Rectal smooth muscle tissue (tissue), 1 donor: Measurements from ENCODE around the gene ST14.
A peak's percentile ranks its signal among the peaks of the same experiment; 100 is the strongest.

ENCODE experiments used
- H3K27ac ChIP-seq: one replicate; pipeline ENCODE4 v1.7.0; 2013; ENCODE audit warnings: low read depth, low read length, inconsistent platforms
- H3K27me3 ChIP-seq: one replicate; pipeline ENCODE4 v1.7.0; 2013; ENCODE audit warnings: low read length; ENCODE audit not compliant: control insufficient read depth, insufficient read depth
- H3K36me3 ChIP-seq: one replicate; pipeline ENCODE4 v1.7.0; 2013; ENCODE audit warnings: low read length; ENCODE audit not compliant: control insufficient read depth, insufficient read depth
- H3K4me1 ChIP-seq: one replicate; pipeline ENCODE4 v1.7.0; 2013; ENCODE audit warnings: low read length; ENCODE audit not compliant: control insufficient read depth, insufficient read depth
- H3K4me3 ChIP-seq: one replicate; pipeline ENCODE4 v1.7.0; 2013; ENCODE audit warnings: low read length
- H3K9ac ChIP-seq: one replicate; pipeline ENCODE4 v1.7.0; 2013; ENCODE audit warnings: low read length

ST14 gene

DNA sequence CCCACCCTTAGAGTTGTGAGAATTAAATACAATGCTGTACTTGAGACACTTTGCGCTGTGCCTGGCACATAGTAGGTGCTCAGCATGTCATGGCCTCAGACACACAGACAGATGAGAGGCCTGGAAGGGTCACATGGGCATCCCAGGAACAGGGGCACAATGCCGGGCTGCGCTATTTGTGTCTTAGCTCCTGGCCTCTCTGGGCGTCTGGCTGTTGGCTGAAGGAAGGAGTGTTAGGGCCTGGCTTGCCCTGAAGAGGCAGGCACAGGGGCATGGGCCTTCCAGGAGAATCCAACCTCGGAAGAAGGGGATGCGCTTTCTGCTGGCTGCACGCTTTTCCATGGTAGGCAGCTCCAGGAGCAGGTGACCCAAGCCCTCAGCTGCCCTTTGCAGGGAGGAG is 41.4 kb downstream of the ST14 start:
- Histone ChIP-seq H3K4me3 (no peak overlapping the region), H3K27me3 (no peaks in the 10 kb centered on the region), H3K27ac (no peak overlapping the region), H3K36me3 (peaks cover 2% of the 10 kb centered on the region), H3K4me1 (no peaks in the 10 kb centered on the region), H3K9ac (no peak overlapping the region)

DNA sequence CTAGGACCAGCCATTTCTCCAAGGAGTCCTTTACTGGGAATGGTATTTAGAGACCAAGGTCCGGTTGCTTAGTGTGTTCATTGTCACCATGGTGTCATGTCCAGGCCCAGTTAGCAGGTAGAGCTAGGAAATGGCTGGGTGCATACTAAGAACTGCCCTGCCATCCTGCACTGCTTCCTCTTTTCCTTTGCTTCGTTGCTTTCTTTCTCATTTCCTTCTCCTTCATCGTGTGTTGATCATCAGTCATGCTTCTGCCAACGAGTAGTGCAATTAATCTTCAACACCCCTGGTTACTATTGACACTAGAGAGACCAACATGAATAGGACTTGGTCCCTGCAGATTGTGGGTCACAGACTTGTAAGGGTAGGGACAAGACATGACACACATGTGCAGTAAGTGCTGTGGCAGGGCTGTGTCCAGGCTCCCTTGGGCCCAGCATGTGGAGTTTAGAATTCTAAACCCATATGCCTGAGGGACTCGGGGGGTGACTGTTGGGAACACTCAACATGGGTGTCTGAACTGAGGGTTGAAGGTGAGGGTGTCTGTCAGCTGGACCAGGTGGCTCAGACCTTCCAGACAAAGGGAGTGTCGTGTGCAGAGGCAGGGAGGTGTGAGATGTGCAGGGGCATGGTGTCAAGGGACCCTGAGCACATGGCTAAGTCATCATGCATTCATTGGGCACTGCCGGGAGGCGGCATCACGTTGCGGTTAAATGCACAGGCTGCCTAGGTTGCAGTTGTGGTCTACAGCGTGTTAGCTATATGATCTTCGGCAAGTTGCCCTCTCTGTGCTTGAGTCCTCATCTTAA is 42.6 kb downstream of the ST14 start:
- Histone ChIP-seq H3K27me3 (no peaks in the 10 kb centered on the region), H3K9ac (no peak overlapping the region), H3K36me3 (peaks cover 2% of the 10 kb centered on the region), H3K27ac (no peak overlapping the region), H3K4me1 (no peaks in the 10 kb centered on the region), H3K4me3 (no peak overlapping the region)

GRCh38 chr11:130202818-130203689 is 43.5 kb downstream of the ST14 start:
- no peak overlapping the region for H3K27ac ChIP-seq
- H3K36me3 ChIP-seq, result peaks cover 2% of the 10 kb centered on the region
- no peaks in the 10 kb centered on the region for H3K27me3 ChIP-seq
- no peak overlapping the region for H3K9ac ChIP-seq
- H3K4me1 ChIP-seq, result no peaks in the 10 kb centered on the region
- H3K4me3 ChIP-seq, result no peak overlapping the region

DNA sequence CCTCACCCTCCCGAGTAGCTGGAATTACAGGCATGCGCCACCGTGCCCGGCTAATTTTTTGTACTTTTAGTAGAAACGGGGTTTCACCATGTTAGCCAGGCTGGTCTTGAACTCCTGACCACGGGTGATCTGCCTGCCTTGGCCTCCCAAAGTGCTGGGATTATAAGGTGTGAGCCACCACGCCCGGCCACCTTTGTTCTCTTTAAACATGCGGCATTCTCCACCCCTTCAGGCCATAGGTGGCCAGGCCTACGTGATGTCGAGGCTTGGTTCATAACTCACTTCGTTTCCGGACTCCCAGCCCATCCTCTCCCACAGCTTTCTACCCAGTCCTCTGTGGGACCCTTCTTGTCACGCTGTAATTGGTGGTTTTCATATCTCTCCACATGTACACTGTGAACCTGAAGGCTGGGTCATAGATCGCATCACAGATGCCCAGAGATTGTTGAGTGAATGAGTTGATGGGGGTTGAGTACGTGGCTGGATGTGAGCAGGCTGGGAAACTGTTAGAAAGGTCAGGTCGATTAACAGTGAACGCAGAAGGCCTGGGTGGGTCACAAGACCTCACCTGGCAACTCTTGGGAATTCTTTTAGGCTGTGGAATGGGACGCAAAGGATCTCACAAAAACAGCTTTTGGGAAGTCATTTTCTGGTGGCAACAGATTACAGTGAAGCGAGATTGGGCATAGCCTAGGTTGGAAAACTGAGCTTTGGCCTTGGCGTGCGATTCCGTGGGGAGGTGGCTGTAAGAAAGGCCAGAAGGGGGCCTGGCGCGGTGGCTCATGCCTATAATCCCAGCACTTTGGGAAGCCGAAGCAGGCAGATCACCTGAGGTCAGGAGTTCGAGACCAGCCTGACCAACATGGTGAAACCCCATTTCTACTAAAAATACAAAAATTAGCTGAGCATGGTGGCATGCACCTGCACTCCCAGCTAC is 44.5 kb downstream of the ST14 start:
- H3K36me3 ChIP-seq, result no peaks in the 10 kb centered on the region
- no peaks in the 10 kb centered on the region for H3K4me1 ChIP-seq

GRCh38 chr11:130204703-130205095 is 45.1 kb downstream of the ST14 start:
- no peaks in the 10 kb centered on the region for H3K27me3 ChIP-seq

More for the DNA sequence above, 44.5 kb downstream of the ST14 start:
- H3K27ac ChIP-seq, result no peak overlapping the region
- no peak overlapping the region for H3K9ac ChIP-seq
- no peak overlapping the region for H3K4me3 ChIP-seq
- no peaks in the 10 kb centered on the region for H3K27me3 ChIP-seq

GRCh38 chr11:130206141-130206540 is 46.6 kb downstream of the ST14 start:
- H3K36me3 ChIP-seq, result no peaks in the 10 kb centered on the region
- H3K27ac ChIP-seq, result no peak overlapping the region
- no peaks in the 10 kb centered on the region for H3K4me1 ChIP-seq
- H3K27me3 ChIP-seq, result no peaks in the 10 kb centered on the region
- no peak overlapping the region for H3K4me3 ChIP-seq
- H3K9ac ChIP-seq, result no peak overlapping the region

More at GRCh38 chr11:130204703-130205095, 45.1 kb downstream of the ST14 start:
- Histone ChIP-seq H3K36me3 (no peaks in the 10 kb centered on the region), H3K4me1 (no peaks in the 10 kb centered on the region), H3K4me3 (no peak overlapping the region), H3K27ac (no peak overlapping the region), H3K9ac (no peak overlapping the region)

DNA sequence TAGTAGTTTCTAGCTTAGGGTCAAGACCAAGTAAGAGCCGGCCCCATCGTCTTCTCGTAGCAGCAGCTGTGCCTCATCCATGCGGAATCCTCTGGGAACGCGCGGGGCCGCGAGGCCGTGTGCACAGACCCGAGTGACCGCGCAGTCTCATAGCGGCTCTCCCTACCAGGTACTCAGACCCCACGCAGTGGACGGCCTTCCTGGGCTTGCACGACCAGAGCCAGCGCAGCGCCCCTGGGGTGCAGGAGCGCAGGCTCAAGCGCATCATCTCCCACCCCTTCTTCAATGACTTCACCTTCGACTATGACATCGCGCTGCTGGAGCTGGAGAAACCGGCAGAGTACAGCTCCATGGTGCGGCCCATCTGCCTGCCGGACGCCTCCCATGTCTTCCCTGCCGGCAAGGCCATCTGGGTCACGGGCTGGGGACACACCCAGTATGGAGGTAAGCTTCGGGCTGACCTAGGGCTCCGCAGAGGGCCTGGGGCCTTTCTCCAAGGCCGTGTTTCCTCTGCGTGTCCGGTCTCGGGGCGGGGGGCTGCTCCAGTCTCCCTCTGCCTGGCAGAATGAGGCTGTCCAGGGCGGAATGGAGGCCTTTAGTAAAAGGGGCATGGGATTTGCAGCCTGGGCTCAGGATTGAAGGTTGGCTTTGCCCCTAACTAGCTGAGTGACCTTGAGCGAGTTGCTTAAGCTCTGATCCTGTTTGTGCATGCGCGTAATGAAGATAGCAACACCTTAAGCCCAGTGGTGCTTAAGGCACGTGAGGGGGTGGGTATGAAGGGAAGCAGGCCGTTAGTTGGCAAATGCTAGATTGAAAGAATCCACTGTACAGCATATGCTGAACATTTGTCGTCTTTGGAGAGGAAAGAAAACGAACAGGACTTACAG is 48.9 kb downstream of the ST14 start:
- no peak overlapping the region for H3K9ac ChIP-seq
- H3K27me3 ChIP-seq, result no peaks in the 10 kb centered on the region
- H3K36me3 ChIP-seq, result no peaks in the 10 kb centered on the region
- H3K4me3 ChIP-seq, result no peak overlapping the region
- peak overlapping the region; percentile 42 for H3K27ac ChIP-seq
- no peaks in the 10 kb centered on the region for H3K4me1 ChIP-seq

DNA sequence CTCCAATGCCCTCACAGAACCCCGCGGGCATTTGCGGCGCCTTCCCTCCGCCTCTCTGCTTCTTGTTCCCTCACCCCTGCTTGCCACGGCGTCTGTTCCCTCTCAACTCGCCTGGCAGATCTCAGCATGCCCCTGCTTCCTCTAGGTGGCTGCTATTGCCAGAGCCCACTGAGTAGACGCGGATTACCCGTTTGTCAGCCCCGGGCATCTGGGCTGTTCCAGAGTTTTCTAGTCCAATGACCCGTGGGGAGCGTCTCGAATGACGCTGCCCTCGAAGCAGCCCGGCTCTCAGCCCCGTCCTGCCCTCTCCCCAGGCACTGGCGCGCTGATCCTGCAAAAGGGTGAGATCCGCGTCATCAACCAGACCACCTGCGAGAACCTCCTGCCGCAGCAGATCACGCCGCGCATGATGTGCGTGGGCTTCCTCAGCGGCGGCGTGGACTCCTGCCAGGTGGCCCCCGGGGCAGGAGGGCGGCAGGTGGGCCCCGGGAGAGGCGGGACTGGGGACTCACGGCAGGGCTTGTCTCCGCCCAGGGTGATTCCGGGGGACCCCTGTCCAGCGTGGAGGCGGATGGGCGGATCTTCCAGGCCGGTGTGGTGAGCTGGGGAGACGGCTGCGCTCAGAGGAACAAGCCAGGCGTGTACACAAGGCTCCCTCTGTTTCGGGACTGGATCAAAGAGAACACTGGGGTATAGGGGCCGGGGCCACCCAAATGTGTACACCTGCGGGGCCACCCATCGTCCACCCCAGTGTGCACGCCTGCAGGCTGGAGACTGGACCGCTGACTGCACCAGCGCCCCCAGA is 49.7 kb downstream of the ST14 start:
- H3K27me3 ChIP-seq, result no peaks in the 10 kb centered on the region
- H3K4me1 ChIP-seq, result no peaks in the 10 kb centered on the region
- H3K36me3 ChIP-seq, result peaks cover 4% of the 10 kb centered on the region
- no peak overlapping the region for H3K9ac ChIP-seq
- H3K27ac ChIP-seq, result peak overlapping the region; percentile 42
- no peak overlapping the region for H3K4me3 ChIP-seq

GRCh38 chr11:130209954-130210854 is 50.6 kb downstream of the ST14 start:
- Histone ChIP-seq H3K27me3 (no peaks in the 10 kb centered on the region), H3K4me3 (no peak overlapping the region), H3K4me1 (no peaks in the 10 kb centered on the region), H3K9ac (no peak overlapping the region), H3K36me3 (peaks cover 4% of the 10 kb centered on the region), H3K27ac (no peak overlapping the region)

GRCh38 chr11:130211144-130211543 is 51.6 kb downstream of the ST14 start:
- Histone ChIP-seq H3K4me3 (no peak overlapping the region), H3K36me3 (peaks cover 4% of the 10 kb centered on the region), H3K27ac (no peak overlapping the region), H3K27me3 (no peaks in the 10 kb centered on the region), H3K4me1 (no peaks in the 10 kb centered on the region), H3K9ac (no peak overlapping the region)
